Right kidney (tissue), 1 donor: Measurements from ENCODE around the gene ATF6.

Source experiments
- DNase-seq: peaks from one replicate; pipeline ENCODE4 v3.0.0-alpha.2; 2016

ATF6 gene

DNA sequence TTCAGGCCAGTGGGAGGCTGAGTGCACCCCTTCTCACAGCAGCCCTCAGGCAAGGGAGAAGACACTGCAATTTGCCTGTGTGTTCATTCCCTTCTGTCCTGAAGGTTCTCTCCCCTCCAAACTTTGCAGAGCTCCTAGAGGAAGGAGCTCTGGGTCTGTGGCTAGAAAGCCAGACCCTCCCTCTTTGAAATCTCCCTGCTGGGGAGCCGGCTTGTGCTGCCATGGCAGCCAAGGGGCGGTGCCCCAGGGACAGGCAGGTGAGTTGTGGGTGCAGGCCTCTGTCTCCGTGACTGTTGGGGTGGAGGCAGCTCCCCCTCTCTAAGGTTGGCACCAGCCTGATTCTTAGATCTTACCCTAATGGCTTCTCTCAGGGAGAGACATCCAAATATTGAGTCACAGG is 204.5 kb downstream of the ATF6 start:
- DNase-seq = no peak

DNA sequence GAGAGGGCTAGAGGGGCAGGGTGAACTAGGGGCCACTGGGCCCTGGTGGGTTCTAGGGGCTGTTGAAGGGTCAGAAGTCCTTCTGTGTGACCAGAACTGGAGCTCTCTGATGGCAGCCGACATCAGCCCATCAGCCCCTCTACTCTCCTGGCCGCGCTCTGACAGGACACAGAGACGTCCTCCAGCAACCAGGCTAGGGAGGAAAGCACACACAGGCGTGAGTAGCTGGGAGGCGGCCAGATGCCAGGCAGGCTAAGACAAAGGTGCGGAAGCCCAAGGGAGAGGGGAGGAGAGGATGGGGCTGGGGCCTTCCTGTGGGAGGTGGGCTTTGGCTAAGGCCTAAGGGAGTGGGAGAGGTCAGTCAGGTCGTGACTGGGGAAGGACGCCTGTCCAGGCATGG is 206.7 kb downstream of the ATF6 start:
- DNase-seq = no peak

- DNase-seq = no peak
Measured at GRCh38 chr1:161973924-161974845, 208.1 kb downstream of the ATF6 start.

GRCh38 chr1:161978011-161978790 is 212.1 kb downstream of the ATF6 start:
- no peak for DNase-seq

- DNase-seq = no peak
Measured at GRCh38 chr1:161981126-161981525, 215.0 kb downstream of the ATF6 start.

DNA sequence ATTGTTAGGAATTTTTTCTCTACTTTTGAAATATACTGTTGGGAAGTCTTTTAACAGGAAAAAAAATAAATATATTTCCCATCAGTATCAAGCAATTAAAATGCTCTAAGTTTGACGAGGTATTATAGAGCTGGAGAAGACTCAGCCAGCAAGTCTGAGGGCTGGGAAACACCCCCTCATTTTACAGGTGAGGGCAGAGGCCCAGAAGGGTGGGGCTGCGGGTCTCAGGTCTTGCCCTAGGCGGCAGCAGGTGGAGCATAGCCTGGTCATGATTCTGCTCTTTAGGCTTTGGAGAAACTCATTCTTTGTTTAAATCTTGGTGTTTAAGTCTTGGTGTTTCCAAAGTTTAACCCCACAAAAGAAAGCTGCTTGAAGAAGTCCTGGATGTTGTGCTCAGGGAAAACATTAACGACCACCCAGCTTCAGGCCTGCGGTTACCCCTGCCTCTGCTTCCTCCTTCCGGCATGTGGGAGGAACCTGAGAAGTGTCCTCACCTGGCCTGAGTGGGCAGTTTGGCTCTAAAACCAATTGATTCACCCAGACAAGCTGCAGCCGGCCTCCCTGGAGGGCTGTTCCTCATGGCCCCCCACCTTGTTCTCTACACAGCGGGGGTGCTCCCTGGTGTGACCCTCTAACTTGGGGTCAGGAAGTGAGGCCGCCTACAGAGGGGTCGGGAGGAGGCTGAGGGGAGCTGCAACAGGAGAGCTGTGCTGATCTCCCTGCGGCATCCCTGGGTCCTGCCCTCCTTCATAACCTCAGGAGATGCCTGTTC is 215.8 kb downstream of the ATF6 start:
- no peak for DNase-seq

GRCh38 chr1:161982507-161982895 is 216.4 kb downstream of the ATF6 start:
- DNase-seq = no peak

DNA sequence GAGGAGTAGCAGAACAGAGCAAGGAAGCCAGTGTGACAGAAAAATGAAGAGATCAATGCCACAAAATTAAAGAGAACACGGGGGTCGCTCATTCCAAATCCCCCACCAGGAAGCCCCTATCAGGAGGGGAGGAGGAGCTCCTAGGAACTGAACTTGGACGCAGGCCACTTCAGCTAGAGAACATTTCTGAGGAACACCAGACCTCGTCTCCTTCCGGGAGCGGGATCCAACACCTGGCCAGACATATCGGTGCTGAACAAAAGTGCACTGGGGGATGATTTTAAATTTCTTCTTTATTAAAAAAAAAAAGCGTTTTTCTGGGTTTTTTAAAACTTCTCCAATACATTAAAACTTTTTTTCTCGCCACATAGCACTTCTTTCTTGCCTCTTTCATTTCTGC is 216.8 kb downstream of the ATF6 start:
- DNase-seq = no peak

GRCh38 chr1:161983725-161984124 is 217.6 kb downstream of the ATF6 start:
- no peak for DNase-seq

GRCh38 chr1:161985301-161985822 is 219.2 kb downstream of the ATF6 start:
- no peak for DNase-seq

GRCh38 chr1:161986328-161986727 is 220.2 kb downstream of the ATF6 start:
- no peak for DNase-seq

DNA sequence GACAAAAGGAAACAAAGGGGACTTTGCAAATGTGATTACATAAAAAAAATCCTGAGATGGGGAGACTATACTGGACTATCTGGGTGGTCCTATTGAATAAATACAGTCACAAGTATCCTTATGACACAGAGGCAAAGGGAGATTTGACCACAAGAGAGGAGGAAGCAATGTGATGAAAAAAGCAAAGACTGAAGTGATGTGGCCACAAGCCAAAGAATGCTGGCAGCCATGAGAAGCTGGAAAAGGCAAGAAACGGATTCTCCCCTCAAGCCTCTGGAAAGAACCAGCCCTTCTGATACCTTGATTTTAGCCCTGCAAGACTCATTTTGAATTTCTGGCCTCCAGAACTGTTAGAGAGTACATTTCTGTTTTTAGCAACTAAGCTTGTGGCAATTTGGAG is 221.2 kb downstream of the ATF6 start:
- no peak for DNase-seq

GRCh38 chr1:161987872-161988271 is 221.8 kb downstream of the ATF6 start:
- DNase-seq = no peak

GRCh38 chr1:161988413-161988812 is 222.3 kb downstream of the ATF6 start:
- no peak for DNase-seq

GRCh38 chr1:161989108-161989507 is 223.0 kb downstream of the ATF6 start:
- DNase-seq = no peak

- DNase-seq = no peak
Measured at GRCh38 chr1:161989786-161990185, 223.7 kb downstream of the ATF6 start.

GRCh38 chr1:161993576-161993975 is 227.5 kb downstream of the ATF6 start:
- no peak for DNase-seq

GRCh38 chr1:161994175-161994668 is 228.1 kb downstream of the ATF6 start:
- DNase-seq = no peak

DNA sequence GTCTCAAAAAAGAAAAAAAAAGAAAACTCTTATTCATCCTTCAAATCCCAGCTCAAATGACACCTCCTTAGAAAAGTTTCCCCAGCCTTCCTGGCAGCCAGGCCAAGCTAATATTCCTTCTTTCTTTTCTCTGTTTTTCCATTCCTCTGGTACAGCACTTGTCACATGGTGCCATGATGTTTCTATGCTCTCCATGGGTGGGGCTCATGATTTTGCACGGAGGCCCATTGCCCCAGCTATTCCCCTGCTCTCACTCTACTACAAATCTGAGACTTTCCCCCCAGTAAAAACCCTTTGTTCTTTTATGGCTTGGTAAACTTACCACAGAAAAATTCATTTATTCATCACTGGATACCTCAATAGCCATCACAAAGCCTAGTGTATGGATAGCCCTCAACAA is 231.0 kb downstream of the ATF6 start:
- DNase-seq = no peak

DNA sequence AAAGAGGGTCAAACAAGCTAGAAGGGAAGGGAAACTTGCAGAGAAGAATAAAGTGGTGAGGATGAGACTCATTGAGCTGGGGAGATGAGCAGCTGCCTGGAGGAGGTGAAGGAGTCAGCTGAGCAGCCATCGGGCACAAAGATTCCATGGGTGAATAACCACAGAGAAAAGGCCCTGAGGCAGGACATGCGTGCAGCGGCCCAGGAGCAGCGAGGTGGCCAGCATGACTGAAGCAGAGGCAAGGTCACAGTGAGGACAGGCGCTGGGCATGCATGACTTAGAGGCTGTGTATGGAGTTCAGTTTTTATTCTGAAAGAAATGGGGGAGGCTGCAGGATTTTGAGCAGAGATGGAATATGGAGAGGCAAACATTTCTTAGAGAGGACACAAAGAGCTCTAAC is 232.7 kb downstream of the ATF6 start:
- no peak for DNase-seq

DNA sequence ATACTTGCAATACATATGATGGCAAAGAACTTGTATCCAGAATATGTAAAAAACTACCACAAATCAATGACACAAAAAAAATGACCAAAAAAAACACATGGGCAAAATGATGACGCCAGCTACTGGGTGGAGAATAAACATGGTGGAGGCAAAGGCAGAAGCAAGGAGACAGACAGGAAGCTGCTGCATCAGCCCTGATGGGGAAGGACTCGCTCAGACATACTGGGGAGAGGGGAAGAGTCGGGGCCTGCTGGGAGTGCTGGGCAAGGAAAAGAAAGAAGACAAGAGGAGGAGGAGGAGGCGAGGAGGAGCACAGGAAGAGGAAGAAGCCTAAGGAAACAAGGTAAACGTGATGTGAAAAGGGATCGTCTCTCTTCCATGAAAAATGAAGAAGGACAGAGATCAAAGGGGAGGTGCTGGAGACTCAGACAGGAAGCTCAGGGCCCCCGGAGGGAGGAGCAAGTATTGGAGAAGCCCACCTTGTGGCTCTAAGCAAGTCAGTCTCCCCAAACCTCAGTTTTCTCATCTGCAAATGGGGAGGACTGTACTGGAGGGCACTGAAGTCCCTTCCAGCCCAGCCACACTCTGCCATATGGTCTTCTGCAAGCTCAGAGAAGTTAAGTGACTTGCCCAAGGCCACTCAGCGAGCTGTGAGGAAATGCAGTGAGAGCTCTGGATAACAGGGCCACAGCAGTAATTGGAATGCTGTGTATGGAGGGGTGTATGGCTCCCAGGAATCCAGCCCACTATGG is 233.4 kb downstream of the ATF6 start:
- DNase-seq = no peak

GRCh38 chr1:162000053-162000420 is 233.9 kb downstream of the ATF6 start:
- no peak for DNase-seq
